C1 segment of cervical spinal cord (tissue), 14 donors: ENCODE results near the gene COL6A2.
"Not testable (repeated sequence)": the region's sequence is repeated elsewhere in the genome, so short reads cannot be mapped to it uniquely, and the experiment has no call there.

Experiments
- DNase-seq, 14 donors: peaks; one replicate each; lab custom pipeline; 2025; lab: John Stamatoyannopoulos, UW

COL6A2 gene

GRCh38 chr21:46060596-46061061 is 37.3 kb upstream of the COL6A2 start:
- DNase-seq = no peak

GRCh38 chr21:46061063-46061462 is 36.8 kb upstream of the COL6A2 start:
- no peak for DNase-seq

DNA sequence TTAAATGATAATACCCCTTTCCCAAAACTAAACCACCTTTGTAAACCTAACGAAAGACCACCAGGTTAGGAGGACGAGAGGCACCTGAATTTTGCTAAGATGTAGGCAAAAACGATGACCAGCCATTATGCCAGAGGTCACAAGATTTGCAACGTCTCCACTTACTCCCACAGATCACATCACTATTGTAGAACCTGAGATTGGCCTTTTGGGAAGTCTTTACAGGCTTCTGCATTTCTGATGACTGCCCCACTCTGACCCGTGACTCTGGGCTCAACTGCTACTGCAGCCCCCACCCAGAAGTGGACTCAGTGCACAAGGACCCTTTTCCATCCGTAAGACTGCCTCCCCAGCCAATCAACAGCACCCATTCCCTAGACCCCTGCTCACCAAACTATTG is 36.4 kb upstream of the COL6A2 start:
- DNase-seq = no peak

DNA sequence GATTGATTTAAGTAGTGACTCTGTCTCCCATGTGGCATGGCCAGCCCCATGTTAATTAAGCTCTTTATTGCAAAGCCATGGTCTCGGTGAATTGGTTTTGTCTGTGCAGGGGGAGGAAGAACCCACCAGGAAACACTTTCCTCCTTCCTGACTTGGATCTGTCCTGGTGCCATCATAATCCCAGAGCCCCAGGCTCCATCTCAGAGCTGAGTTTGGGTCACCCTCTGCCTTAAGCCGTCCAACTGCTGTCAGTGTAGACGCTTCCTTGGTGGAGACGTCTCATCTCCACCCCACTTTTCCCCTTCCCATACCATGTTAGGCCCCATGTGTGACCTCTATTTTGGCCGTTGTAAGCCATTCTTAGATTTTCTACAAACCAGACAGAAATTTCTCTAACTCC is 36.0 kb upstream of the COL6A2 start:
- DNase-seq = no peak

DNA sequence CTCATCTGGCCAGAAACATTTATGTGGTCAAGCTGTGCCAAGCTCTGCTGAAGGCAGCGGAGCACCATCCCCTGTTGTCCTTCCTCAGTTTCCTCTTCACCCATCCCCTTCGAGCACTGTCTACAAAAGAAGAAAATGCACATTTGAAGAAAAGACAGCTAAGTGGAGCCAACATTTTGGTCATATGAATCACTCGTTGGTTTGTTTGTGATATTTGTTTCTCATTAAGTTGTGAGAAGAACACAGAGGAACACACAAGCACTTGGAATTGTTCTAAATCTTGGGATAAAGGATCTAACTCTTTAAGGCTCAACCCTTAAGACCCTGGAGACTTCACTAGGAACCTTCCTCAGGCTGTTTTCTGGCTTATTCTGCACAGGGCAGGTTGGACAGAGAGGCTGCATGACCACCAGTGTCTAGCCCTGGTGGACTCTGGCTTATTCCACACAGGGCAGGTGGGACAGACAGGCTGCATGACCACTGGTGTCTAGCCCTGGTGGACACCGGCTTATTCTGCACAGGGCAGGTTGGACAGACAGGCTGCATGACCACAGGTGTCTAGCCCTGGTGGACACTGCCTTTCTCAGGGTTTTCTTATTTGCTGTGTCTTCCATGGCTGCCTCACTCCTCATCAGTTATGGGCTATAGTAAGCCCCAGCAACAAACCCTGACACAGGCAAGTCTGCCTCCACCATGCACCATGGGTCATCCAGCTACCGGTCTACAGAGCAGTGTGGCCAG is 35.3 kb upstream of the COL6A2 start:
- no peak for DNase-seq

GRCh38 chr21:46063227-46063626 is 34.7 kb upstream of the COL6A2 start:
- DNase-seq = no peak

GRCh38 chr21:46063734-46064680 is 33.9 kb upstream of the COL6A2 start:
- no peak for DNase-seq

DNA sequence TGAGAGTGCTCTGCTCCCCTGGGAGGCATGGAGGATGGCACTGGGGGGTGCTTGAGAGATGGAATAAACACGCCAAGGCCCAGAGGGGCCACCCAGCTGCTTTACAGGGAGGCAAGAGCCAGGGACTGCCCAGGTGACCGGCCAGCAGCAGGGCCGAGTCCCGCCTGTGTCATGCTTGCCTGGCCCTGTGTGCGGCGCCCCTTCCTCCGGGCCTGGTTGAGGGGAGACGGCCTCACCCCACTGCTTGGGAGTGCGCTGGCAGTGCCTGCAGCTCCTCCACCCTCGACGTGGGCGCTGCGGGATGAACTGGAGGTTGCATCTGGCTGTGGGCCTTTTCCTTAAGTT is 33.1 kb upstream of the COL6A2 start:
- no peak for DNase-seq

GRCh38 chr21:46065215-46065913 is 32.5 kb upstream of the COL6A2 start:
- DNase-seq = no peak

- DNase-seq = no peak
These were observed 31.9 kb upstream of the COL6A2 start for GRCh38 chr21:46065914-46066551.

- no peak for DNase-seq
These were observed 31.2 kb upstream of the COL6A2 start for GRCh38 chr21:46066591-46067331.

- DNase-seq = no peak
These were observed 30.3 kb upstream of the COL6A2 start for GRCh38 chr21:46067505-46068201.

GRCh38 chr21:46068516-46069079 is 29.3 kb upstream of the COL6A2 start:
- no peak for DNase-seq

DNA sequence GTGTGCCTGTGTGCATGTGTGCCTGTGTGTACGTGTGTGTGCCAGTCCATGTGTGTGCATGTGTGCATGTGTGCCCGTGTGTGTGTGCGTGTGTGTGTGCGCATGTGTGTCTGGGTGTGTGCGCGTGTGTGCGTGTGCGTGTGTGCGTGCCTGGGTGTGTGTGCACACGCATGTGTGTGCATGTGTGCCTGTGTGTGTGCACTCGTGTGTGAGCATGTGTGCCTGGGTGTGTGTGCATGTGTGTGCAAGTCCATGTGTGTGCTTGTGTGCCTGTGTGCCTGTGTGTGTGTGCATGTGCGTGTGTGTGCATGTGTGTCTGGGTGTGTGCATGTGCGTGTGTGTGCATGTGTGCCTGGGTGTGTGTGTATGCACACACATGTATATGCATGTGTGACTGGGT is 28.7 kb upstream of the COL6A2 start:
- no peak for DNase-seq

GRCh38 chr21:46069719-46070279 is 28.1 kb upstream of the COL6A2 start:
- no peak for DNase-seq

DNA sequence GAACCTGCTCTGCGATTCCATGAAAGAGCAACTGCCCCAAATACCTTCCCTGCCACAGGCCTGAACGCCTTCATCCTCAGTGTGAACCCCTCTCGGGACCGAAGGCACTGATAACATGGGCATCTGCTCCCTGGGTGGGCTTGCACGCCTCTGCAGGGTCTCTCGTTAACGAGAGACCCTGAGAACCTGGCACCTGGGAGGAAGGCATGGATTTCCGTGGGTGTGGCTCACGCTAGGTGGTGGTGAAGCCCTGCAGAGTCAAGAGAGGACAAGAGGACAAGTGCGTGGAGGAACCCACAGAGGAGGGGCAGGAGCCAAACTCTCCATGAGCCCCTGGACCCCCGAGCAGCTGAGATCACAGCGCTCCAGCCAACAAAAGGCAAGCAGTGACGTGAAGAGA is 26.8 kb upstream of the COL6A2 start:
- DNase-seq = no peak

- DNase-seq = not testable (repeated sequence)
These were observed 21.2 kb upstream of the COL6A2 start for GRCh38 chr21:46076724-46077123.

DNA sequence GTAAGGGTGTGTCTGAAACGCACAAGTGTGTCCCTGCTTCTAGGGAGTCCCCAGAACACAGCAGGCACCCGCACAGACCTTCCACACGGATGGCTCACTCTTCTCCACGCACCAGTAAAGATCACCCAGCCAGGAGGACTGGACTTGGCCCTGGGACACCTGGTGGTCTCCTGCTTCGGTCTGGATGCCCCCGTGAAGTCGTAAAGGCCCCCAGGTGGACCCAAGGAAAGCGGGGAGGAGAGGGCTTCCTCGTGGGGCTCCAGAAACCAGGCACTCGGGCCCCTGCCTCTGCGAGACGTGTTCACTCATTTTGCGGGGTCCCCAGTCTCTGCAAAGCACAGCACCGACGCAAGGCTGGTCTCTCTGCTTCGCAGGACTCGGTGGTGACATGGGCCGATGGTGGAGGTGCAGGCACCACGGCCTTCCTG is 20.2 kb upstream of the COL6A2 start:
- no peak for DNase-seq

DNA sequence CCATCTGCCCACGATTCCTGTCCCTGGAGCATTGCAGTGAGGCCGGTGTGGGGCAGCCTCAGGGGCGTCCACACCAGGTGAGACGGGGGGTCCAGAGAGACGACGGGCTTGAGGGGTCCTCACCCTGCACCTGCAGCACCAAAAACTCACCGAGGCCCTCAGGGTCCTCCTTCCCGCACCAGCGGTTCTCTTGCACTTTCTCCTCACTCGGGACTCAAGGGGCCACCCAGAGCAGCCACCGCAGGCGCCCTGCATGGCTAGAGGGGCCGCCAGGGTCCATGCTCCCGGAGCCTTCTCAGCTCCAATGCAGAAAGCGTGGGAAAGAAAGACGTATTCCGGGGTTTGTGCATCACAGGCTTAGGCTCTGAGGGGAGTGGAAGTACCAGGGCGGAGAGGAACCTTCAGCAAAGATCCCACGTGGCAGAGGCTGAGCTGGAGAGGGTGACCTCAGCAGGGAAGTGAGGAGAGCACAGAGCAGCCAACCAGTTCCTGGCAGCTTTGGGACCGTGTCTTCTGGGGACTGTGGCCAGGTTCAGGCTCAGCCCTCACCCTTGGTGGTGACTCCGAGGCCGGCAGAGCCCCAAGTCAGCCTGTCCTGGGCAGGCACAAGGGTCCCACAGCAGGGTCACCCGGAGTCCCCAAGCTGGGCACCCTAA is 19.5 kb upstream of the COL6A2 start:
- DNase-seq = no peak
